T-cell (primary cell): ENCODE results near the gene SEPTIN5. TPM values are rescaled to one million over a fixed set of nuclear protein-coding genes. Genes with fewer than 3 reads are reported as not detected.

Source experiments
- ATAC-seq, 4 experiments: fragments of 200-7000 bp in 3 of 4; fragments of 150-1000 bp in 1 of 4; cut with Tn5 transposase; replicated peaks in 1 of 4; 1 replicate in 3 of 4; 2 replicates in 1 of 4; pipeline ENCODE4 v1.10.0; 2021; ENCODE audit warnings: moderate library complexity in 3 of 4, mild to moderate bottlenecking in 2 of 4, moderate number of reproducible peaks in 1 of 4
- CTCF ChIA-PET, 2 donors: fragments of 300-600 bp; sonication (Branson Sonifier 250); formaldehyde crosslinking; loops; one replicate each; lab custom pipeline; 2022; ENCODE audit warnings: antibody characterized with exemption in 2 of 2; lab: Charles Lee
- POLR2A ChIA-PET, 2 donors: fragments of 300-600 bp; sonication (Branson Sonifier 250); formaldehyde crosslinking; loops; one replicate each; lab custom pipeline; 2022; ENCODE audit warnings: antibody characterized with exemption in 2 of 2; lab: Charles Lee
- DNase-seq, 35 experiments: peaks; one replicate each; pipeline versions ENCODE4 v3.0.0 to v3.0.0-alpha.2; 2013 to 2023
- H3K27ac ChIP-seq: one replicate; pipeline ENCODE4 v1.5.1; 2013; ENCODE audit warnings: low read length
- H3K27me3 ChIP-seq, 2 experiments: replicated peaks in 1 of 2; 1 replicate in 1 of 2; 2 replicates in 1 of 2; pipeline versions ENCODE4 v1.6.1 to v1.7.0; 2013; ENCODE audit warnings: low read length in 1 of 2, mixed read lengths in 1 of 2; ENCODE audit not compliant: control insufficient read depth in 2 of 2, insufficient read depth in 2 of 2; ENCODE audit errors: extremely low read depth in 1 of 2
- H3K36me3 ChIP-seq, 2 donors: 1 replicate in 1 of 2; 2 replicates in 1 of 2; pipeline versions ENCODE4 v1.6.1 to v1.7.0; 2013; ENCODE audit warnings: low read length in 1 of 2; ENCODE audit not compliant: control insufficient read depth in 2 of 2, insufficient read depth in 1 of 2; ENCODE audit errors: extremely low read depth in 1 of 2
- H3K4me1 ChIP-seq, 2 experiments: 1 replicate in 1 of 2; 2 replicates in 1 of 2; pipeline versions ENCODE4 v1.6.1 to v1.7.0; 2013; ENCODE audit warnings: low read length in 2 of 2, mixed read lengths in 1 of 2; ENCODE audit not compliant: insufficient read depth in 2 of 2, control insufficient read depth in 1 of 2; ENCODE audit errors: extremely low read depth in 1 of 2
- H3K4me3 ChIP-seq, 2 donors: 1 replicate in 1 of 2; 2 replicates in 1 of 2; pipeline versions ENCODE4 v1.5.1 to v1.7.0; 2013; ENCODE audit warnings: mild to moderate bottlenecking in 2 of 2, low read length in 1 of 2, moderate library complexity in 1 of 2; ENCODE audit not compliant: control insufficient read depth in 1 of 2; ENCODE audit errors: extremely low read depth in 1 of 2
- H3K9me3 ChIP-seq: 2 replicates; pipeline ENCODE4 v1.7.0; 2013
- H3K27ac Mint-ChIP-seq, 2 donors: one replicate each; pipeline ENCODE4 v1.8.0; 2020 to 2021; ENCODE audit warnings: mild to moderate bottlenecking in 2 of 2, mixed read lengths in 2 of 2
- H3K27me3 Mint-ChIP-seq, 2 donors: one replicate each; pipeline ENCODE4 v1.8.0; 2021 to 2022; ENCODE audit warnings: mixed read lengths in 2 of 2
- H3K36me3 Mint-ChIP-seq: one replicate; pipeline ENCODE4 v1.8.0; 2021; ENCODE audit warnings: mixed read lengths
- H3K4me1 Mint-ChIP-seq, 3 donors: one replicate each; pipeline ENCODE4 v1.8.0; 2020 to 2022; ENCODE audit warnings: mixed read lengths in 3 of 3, mild to moderate bottlenecking in 1 of 3
- H3K4me3 Mint-ChIP-seq, 3 donors: one replicate each; pipeline ENCODE4 v1.8.0; 2020 to 2022; ENCODE audit warnings: mild to moderate bottlenecking in 3 of 3, mixed read lengths in 3 of 3, moderate library complexity in 3 of 3
- H3K9me3 Mint-ChIP-seq, 3 donors: one replicate each; pipeline ENCODE4 v1.8.0; 2020 to 2022; ENCODE audit warnings: mixed read lengths in 3 of 3
- WGBS: methylation state at CpG from one replicate; pipeline ENCODE4 v1.1.5; 2013; ENCODE audit warnings: missing lambda C conversion rate; ENCODE audit not compliant: insufficient coverage; 5-methylcytosine and 5-hydroxymethylcytosine counted together
- total RNA-seq, 35 experiments: library from RNA in 6 of 35; stranded (reverse) in 6 of 35; fragments of 120-200 nt in 1 of 35; gene quantifications; one replicate each; pipeline versions ENCODE4 v1.2.1 to v1.2.4 and lab custom pipeline; 2013 to 2026

The SEPTIN5 gene
- total RNA-seq, 5 donors from 2014 or later (not counting 1 experiment from before 2014, with no cell fraction given): 0.33 to 3.2 (median 1.2) TPM

GRCh38 chr22:19746726-19747125 is 32.4 kb downstream of the SEPTIN5 start:
- H3K27me3 Mint-ChIP-seq: peaks cover 0 to 2% of the 10 kb centered on the region in 2 donors
- H3K27me3 ChIP-seq: peaks cover 0 to 29% of the 10 kb centered on the region in 2 experiments
- H3K4me3 ChIP-seq: no peak overlapping the region
- H3K4me3 Mint-ChIP-seq: no peak overlapping the region
- H3K4me1 ChIP-seq: no peaks in the 10 kb centered on the region
- no peak for DNase-seq
- CTCF ChIA-PET: interaction anchor here in 1 of 2 donors (0.5 kb wide), 1 partner anchor 174 kb away, joined by 3 read pairs; no protein-coding TSS in a partner anchor
- no peaks in the 10 kb centered on the region for H3K36me3 ChIP-seq
- H3K9me3 ChIP-seq: no peaks in the 10 kb centered on the region
- no peak overlapping the region for H3K27ac Mint-ChIP-seq
- no peak for ATAC-seq
- H3K4me1 Mint-ChIP-seq: no peaks in the 10 kb centered on the region
- 85% methylated on average over 13 of the region's 13 CpGs for WGBS
- H3K36me3 Mint-ChIP-seq: no peaks in the 10 kb centered on the region
- POLR2A ChIA-PET: interaction anchor here in 1 of 2 donors (0.5 kb wide), 1 partner anchor 664 kb away, joined by 3 read pairs; no protein-coding TSS in a partner anchor
- H3K9me3 Mint-ChIP-seq: no peaks in the 10 kb centered on the region
- no peak overlapping the region for H3K27ac ChIP-seq

- Histone ChIP-seq H3K4me3 (no peak overlapping the region), H3K4me1 (no peaks in the 10 kb centered on the region), H3K27me3 (peaks cover 0 to 38% of the 10 kb centered on the region in 2 experiments), H3K36me3 (no peaks in the 10 kb centered on the region), H3K27ac (no peak overlapping the region), H3K9me3 (no peaks in the 10 kb centered on the region)
- Mint-ChIP-seq H3K4me3 (no peak overlapping the region), H3K9me3 (no peaks in the 10 kb centered on the region), H3K27me3 (peaks cover 0 to 4% of the 10 kb centered on the region in 2 donors), H3K4me1 (no peaks in the 10 kb centered on the region), H3K36me3 (no peaks in the 10 kb centered on the region), H3K27ac (no peak overlapping the region)
- ChIA-PET POLR2A (no interaction called here), CTCF (no interaction called here)
- ATAC-seq: no peak
- WGBS: 74% methylated on average over 12 of the region's 12 CpGs
- DNase-seq: no peak
Measured at GRCh38 chr22:19747551-19747950, 33.2 kb downstream of the SEPTIN5 start.

GRCh38 chr22:19748139-19748538 is 33.8 kb downstream of the SEPTIN5 start:
- ATAC-seq (no peak), DNase-seq (no peak)
- Histone ChIP-seq H3K4me3 (no peak overlapping the region), H3K9me3 (no peaks in the 10 kb centered on the region), H3K27me3 (peaks cover 3 to 43% of the 10 kb centered on the region in 2 experiments), H3K4me1 (no peaks in the 10 kb centered on the region), H3K27ac (no peak overlapping the region), H3K36me3 (no peaks in the 10 kb centered on the region)
- no peak overlapping the region for H3K4me3 Mint-ChIP-seq
- ChIA-PET CTCF (interaction anchor here in 1 of 2 donors (1.6 kb wide), 1 partner anchor 17 kb away, joined by 4 read pairs; no protein-coding TSS in a partner anchor), POLR2A (no interaction called here)
- H3K4me1 Mint-ChIP-seq: no peaks in the 10 kb centered on the region
- peaks cover 5 to 9% of the 10 kb centered on the region in 2 donors for H3K27me3 Mint-ChIP-seq
- no peaks in the 10 kb centered on the region for H3K36me3 Mint-ChIP-seq
- WGBS: 50% methylated on average over 1 of the region's 4 CpGs
- H3K9me3 Mint-ChIP-seq: no peaks in the 10 kb centered on the region
- no peak overlapping the region for H3K27ac Mint-ChIP-seq

GRCh38 chr22:19748991-19749664 is 34.8 kb downstream of the SEPTIN5 start:
- POLR2A ChIA-PET: no interaction called here
- no peak overlapping the region for H3K4me3 Mint-ChIP-seq
- DNase-seq (no peak), ATAC-seq (no peak)
- WGBS: 73% methylated on average over 14 of the region's 15 CpGs
- H3K36me3 Mint-ChIP-seq: no peaks in the 10 kb centered on the region
- H3K27ac Mint-ChIP-seq: no peak overlapping the region
- CTCF ChIA-PET: interaction anchor here in 1 of 2 donors (1.6 kb wide), 1 partner anchor 18 kb away, joined by 4 read pairs; no protein-coding TSS in a partner anchor
- peaks cover 9 to 18% of the 10 kb centered on the region in 2 donors for H3K27me3 Mint-ChIP-seq
- H3K9me3 Mint-ChIP-seq: no peaks in the 10 kb centered on the region
- Histone ChIP-seq H3K27ac (no peak overlapping the region), H3K9me3 (no peaks in the 10 kb centered on the region), H3K4me3 (no peak overlapping the region), H3K36me3 (no peaks in the 10 kb centered on the region), H3K4me1 (no peaks in the 10 kb centered on the region), H3K27me3 (peaks cover 5 to 53% of the 10 kb centered on the region in 2 experiments)
- no peaks in the 10 kb centered on the region for H3K4me1 Mint-ChIP-seq

GRCh38 chr22:19749876-19750275 is 35.6 kb downstream of the SEPTIN5 start:
- peaks cover 0 to 1% (median 0%) of the 10 kb centered on the region in 3 donors for H3K4me1 Mint-ChIP-seq
- no peak overlapping the region for H3K27ac Mint-ChIP-seq
- WGBS: 70% methylated on average over 7 of the region's 12 CpGs
- ChIA-PET CTCF (interaction anchor here in 1 of 2 donors (1.6 kb wide), 1 partner anchor 19 kb away, joined by 4 read pairs; no protein-coding TSS in a partner anchor), POLR2A (no interaction called here)
- ATAC-seq (no peak), DNase-seq (no peak)
- H3K9me3 ChIP-seq: no peaks in the 10 kb centered on the region
- H3K27ac ChIP-seq: no peak overlapping the region
- peaks cover 13 to 26% of the 10 kb centered on the region in 2 donors for H3K27me3 Mint-ChIP-seq
- H3K36me3 Mint-ChIP-seq: no peaks in the 10 kb centered on the region
- peaks cover 5 to 60% of the 10 kb centered on the region in 2 experiments for H3K27me3 ChIP-seq
- H3K4me3 Mint-ChIP-seq: no peak overlapping the region
- H3K9me3 Mint-ChIP-seq: no peaks in the 10 kb centered on the region
- no peaks in the 10 kb centered on the region for H3K36me3 ChIP-seq
- peaks cover 0 to 1% of the 10 kb centered on the region in 2 experiments for H3K4me1 ChIP-seq
- no peak overlapping the region for H3K4me3 ChIP-seq

GRCh38 chr22:19750507-19751490 is 36.5 kb downstream of the SEPTIN5 start:
- Mint-ChIP-seq H3K4me1 (peaks cover 3 to 6% (median 3%) of the 10 kb centered on the region in 3 donors), H3K27me3 (peaks cover 16 to 31% of the 10 kb centered on the region in 2 donors), H3K27ac (no peak overlapping the region), H3K9me3 (no peaks in the 10 kb centered on the region), H3K4me3 (no peak overlapping the region), H3K36me3 (no peaks in the 10 kb centered on the region)
- Histone ChIP-seq H3K4me3 (no peak overlapping the region), H3K27ac (no peak overlapping the region), H3K4me1 (peaks cover 0 to 9% of the 10 kb centered on the region in 2 experiments), H3K9me3 (no peaks in the 10 kb centered on the region), H3K27me3 (peaks cover 5 to 68% of the 10 kb centered on the region in 2 experiments), H3K36me3 (no peaks in the 10 kb centered on the region)
- no peak for ATAC-seq
- POLR2A ChIA-PET: no interaction called here
- CTCF ChIA-PET: no interaction called here
- 85% methylated on average over 17 of the region's 27 CpGs for WGBS
- DNase-seq: no peak
